Kidney epithelial cell (primary cell): Measurements from ENCODE around the gene SCN9A. TPM values are rescaled to one million over a fixed set of nuclear protein-coding genes. Genes with fewer than 3 reads are reported as not detected.

Source experiments
- DNase-seq: peaks from one replicate; pipeline ENCODE4 v3.0.0-alpha.2; 2010; ENCODE audit warnings: low read depth
- H3K27me3 ChIP-seq: 2 replicates; pipeline ENCODE4 v1.6.0; 2011; ENCODE audit warnings: low read length; ENCODE audit not compliant: control insufficient read depth, insufficient read depth
- H3K36me3 ChIP-seq: 2 replicates; pipeline ENCODE4 v1.5.1; 2011; ENCODE audit warnings: low read length; ENCODE audit not compliant: control insufficient read depth, insufficient read depth
- H3K4me3 ChIP-seq: 2 replicates; pipeline ENCODE4 v1.5.1; 2011; ENCODE audit warnings: low read depth, mild to moderate bottlenecking, control low read depth, low read length
- CTCF ChIP-seq: IDR thresholded peaks from 2 replicates; pipeline ENCODE4 v1.5.1; 2011; ENCODE audit warnings: mild to moderate bottlenecking, moderate library complexity, low read length, control low read depth, inconsistent platforms; ENCODE audit not compliant: insufficient read depth, poor library complexity, severe bottlenecking
- total RNA-seq: library from RNA; depleted of rRNA; stranded (reverse); fragments of >200 nt; gene quantifications from 2 replicates; pipeline ENCODE4 v1.2.3, GENCODE V29; 2015

Gene SCN9A
- total RNA-seq, 1 donor from 2014 or later = 8.1 TPM

- DNase-seq = no peak
- no peaks in the 10 kb centered on the region for H3K36me3 ChIP-seq
- H3K4me3 ChIP-seq = no peak overlapping the region
- H3K27me3 ChIP-seq = no peaks in the 10 kb centered on the region
- TF ChIP-seq CTCF = no peak
Measured at GRCh38 chr2:166351319-166351718, 24.4 kb downstream of the SCN9A start.

GRCh38 chr2:166350525-166350924, 25.2 kb downstream of the SCN9A start:
- Histone ChIP-seq H3K36me3 (no peaks in the 10 kb centered on the region), H3K4me3 (no peak overlapping the region), H3K27me3 (no peaks in the 10 kb centered on the region)
- no peak for DNase-seq
- no peak for TF ChIP-seq CTCF

GRCh38 chr2:166344286-166345113, 31.2 kb downstream of the SCN9A start:
- no peak for TF ChIP-seq CTCF
- Histone ChIP-seq H3K27me3 (no peaks in the 10 kb centered on the region), H3K36me3 (no peaks in the 10 kb centered on the region), H3K4me3 (no peak overlapping the region)
- no peak for DNase-seq

GRCh38 chr2:166343467-166343866, 32.3 kb downstream of the SCN9A start:
- Histone ChIP-seq H3K4me3 (no peak overlapping the region), H3K27me3 (no peaks in the 10 kb centered on the region)

GRCh38 chr2:166341426-166341825, 34.3 kb downstream of the SCN9A start:
- H3K27me3 ChIP-seq = no peaks in the 10 kb centered on the region
- H3K4me3 ChIP-seq = no peak overlapping the region
- TF ChIP-seq CTCF = no peak
- no peaks in the 10 kb centered on the region for H3K36me3 ChIP-seq
- no peak for DNase-seq

More at GRCh38 chr2:166343467-166343866, 32.3 kb downstream of the SCN9A start:
- DNase-seq = no peak
- no peaks in the 10 kb centered on the region for H3K36me3 ChIP-seq
- TF ChIP-seq CTCF = no peak
